SH-SY5Y (cell line): ENCODE measurements around the gene SFXN1.

Experiments used
- GATA2 ChIP-seq: IDR thresholded peaks from 2 replicates; pipeline ENCODE4 v1.6.1; 2011; ENCODE audit warnings: mild to moderate bottlenecking, low read depth, low read length
- GATA3 ChIP-seq: IDR thresholded peaks from 2 replicates; pipeline ENCODE4 v1.6.1; 2011; ENCODE audit warnings: low read depth, mild to moderate bottlenecking, low read length, moderate library complexity

- TF ChIP-seq GATA2 (no peak), GATA3 (no peak)
Measured at GRCh38 chr5:175491223-175491622, 12.9 kb downstream of the SFXN1 start.
